ENCODE results near the gene CTSW.

Gene CTSW

DNA sequence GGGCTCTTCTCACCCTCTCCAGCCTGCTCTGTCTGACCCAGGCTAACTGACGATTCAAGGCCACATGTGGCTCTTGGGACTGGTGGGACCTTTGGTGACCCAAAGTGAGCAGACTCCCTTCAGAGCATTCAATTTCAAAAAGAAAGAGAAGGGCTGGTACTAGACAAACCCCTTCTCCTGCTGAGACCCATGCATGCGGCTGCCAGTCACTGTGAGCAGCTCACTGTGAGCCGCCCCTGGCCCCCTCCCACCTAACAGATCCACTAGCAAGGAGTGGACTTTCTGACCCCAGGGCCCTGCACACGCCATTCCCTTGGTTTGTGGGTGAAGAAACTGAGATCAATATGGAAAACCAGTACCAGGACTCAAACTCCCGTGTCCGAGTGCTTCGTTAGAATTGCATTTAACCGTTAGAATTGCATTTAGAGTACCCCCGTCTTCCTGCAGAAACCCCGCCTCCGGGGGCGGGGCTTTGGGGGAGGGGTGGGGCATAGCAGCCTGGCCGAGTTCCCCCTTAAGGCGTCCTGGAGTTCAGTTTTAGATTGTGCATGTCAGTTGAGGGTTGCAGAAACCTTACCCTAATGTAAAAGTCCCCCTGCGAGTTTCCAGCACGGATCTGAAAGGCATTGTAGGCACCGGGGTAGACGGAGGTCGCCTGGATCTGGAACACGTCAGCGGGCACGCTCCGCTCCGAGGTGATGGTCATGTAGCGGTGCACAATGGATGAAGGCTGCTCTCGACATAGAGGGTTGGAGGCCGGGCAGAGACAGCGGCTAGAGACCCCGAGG, 12.2 kb upstream of the CTSW start:
- peak; percentile 55 for DNase-seq (ENCODE audit: low spot score)

DNA sequence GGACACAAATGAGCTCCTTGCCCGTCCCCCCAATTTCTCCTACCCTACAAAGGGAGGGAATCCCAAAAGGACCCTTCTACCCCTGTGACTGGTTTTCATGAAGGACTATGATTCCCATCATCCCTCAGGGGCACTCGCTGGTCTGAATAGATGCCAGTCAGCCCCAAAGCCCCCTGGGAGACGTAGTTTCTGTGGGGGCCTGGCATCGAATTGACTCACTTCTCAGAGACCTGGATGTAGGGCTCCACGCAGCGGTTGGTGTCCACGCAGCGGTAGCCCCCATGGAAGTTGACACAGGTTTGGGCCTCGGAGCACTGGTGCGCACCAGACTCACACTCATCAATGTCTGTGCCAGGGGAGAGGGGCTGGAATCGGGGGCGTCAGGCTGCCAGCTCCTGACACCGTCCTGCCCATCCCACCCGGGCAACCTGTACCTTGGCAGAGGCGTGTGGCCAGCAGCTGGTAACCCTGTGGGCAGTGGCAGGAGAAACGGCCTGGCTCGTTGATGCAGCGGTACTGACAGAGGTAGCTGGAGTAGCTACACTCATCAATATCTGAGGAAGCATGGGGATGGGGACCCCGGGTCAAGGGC, 11.5 kb upstream of the CTSW start:
- peak; percentile 80 for DNase-seq (ENCODE audit: low spot score)

DNA sequence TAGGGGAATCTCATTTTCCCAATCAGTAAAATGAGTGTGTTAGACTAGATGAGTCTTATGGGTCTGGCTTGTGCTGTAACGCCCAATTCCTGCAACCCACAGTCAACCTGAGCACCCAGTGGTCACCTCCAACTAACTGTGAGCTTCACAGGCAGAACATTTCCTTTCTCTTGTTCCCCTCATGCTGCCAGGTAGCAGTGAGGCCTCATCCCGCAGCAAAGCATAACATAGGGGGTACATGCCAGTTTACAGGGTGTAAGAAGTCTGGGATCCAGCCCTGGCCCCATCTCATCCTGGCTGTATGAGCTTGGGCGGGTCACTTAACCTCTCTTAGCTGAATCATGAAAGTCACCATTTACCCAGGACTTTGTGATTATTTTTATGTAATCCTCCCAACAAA, 10.7 kb upstream of the CTSW start:
- DNase-seq (ENCODE audit: low spot score), result no peak

DNA sequence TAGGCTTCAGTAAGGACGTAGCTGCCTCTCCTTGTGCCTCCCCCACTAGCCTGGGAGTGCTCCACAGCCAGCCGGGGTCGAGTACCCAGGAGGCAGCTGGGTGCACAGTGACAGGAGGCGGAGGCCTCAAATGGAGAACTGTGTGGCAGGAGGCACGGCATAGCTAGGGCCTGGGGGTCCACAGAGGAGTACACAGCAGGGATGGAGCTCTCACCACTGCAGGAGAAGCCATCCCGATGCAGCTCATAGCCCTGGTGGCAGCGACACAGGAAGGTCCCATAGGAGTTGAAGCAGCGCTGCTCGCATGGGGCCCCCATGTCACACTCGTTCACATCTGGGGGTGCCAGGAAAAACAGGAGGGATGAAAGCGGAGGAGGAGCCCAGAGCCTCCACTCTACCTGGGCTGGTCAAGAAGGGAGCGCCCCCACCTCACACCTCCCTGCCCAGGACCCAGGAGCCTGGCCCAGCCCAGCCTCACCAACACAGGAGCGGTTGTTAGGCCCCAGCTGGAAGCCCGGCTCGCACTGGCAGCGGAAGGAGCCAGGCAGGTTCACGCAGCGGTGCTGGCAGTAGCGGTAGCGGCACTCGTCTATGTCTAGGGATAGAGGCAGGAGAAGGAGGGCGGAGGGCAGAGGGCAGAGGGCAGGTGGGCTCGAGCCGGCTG, 9.9 kb upstream of the CTSW start:
- no peak for DNase-seq (ENCODE audit: low spot score)

DNA sequence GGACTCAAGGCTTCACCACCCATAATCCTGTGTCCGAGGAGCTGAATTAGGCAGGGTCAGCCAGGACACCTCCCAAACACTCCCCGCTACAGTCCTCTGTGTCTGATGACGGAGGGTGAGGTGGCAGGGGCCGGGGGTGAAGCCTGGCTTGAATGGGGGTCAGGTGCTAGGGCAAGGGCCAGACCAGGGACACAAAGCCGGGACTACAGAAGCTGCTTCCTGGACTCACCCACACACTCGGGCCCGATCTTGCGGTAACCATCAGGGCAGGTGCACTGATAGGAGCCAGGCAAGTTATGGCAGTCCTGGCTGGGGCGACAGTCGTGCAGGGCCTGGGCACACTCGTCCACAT, 9.4 kb upstream of the CTSW start:
- no peak for DNase-seq (ENCODE audit: low spot score)

DNA sequence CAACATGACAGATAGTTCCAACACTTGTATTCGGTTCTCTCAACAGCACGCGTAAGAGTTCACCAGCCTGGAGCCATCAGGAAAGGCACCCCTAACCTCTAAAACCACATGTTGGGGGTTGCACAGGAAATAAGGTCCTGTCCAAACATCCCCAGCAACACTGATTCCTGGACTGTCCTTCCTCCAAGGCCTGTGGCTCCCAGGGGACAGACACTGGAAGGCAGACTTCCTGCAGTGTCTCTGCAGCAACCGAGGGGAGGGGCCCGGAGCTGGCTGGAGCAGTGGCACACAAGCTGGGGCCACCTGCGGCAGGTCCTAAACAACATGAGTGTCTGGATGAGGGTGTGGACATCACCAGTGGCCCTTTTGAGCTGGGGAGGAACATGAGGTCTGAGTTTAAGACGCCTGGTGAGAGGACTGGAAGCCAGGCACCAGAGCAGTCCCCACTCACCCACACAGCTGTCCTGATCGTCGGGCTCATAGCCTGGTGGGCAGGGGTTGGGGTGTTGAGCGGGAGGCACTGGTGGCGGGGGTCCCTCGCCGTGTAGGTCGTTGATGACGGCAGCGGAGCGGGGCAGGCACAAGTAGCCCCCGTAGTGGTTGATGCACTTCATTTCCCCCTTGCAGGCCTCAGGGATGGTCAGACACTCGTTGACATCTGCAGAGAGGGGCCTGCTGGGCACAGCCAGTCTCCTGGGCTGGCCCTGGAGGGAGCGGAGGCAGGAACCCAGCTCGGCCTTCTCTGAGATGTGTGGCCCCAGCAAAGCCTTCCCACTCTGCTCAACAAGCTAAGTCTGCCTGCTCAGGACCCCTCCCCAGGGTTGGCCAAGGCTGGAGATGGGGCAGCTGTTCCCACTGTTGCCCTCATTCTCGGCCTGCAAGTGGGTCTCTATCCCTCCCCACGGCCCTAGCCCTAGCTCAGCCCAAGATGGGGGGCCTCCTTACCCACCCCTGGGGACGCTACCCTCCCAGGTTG, 8.6 kb upstream of the CTSW start:
- no peak for DNase-seq (ENCODE audit: low spot score)

DNA sequence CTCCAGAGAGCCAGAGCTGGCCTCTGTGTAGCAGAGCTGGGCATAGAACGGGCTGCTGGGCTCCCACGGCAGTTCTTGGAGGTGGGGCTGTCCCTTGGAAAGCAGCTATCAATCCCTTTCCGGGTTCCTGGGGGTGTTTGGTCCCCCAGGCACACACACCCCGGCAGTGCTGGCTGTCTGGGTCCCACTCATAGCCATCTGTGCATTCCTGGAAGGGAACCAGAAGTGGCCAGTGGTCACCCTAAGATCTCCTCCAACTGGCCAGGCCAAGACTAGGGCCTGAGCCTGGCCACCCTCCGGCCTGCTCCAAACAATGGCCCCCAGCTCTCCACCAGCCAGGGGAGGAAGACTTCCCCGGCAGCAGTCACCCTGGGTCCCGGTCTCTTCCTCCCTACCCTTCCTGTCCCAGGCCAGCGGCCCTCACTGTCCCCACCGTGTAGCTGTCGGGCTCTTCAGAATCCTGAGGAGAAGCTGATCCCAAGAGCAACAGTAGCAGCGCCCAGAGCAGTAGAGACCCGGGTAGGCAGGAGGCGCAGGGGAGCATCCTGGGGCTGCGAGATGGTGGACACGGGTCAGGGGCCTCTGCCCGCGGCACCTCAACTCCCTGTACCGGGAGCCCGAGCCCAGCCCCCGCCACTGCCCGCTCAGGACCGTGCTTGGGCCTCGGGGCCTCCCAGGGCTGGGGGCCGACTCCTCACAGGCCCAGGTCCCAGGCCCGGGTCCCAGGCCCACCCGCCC, 7.7 kb upstream of the CTSW start:
- no peak for DNase-seq (ENCODE audit: low spot score)

DNA sequence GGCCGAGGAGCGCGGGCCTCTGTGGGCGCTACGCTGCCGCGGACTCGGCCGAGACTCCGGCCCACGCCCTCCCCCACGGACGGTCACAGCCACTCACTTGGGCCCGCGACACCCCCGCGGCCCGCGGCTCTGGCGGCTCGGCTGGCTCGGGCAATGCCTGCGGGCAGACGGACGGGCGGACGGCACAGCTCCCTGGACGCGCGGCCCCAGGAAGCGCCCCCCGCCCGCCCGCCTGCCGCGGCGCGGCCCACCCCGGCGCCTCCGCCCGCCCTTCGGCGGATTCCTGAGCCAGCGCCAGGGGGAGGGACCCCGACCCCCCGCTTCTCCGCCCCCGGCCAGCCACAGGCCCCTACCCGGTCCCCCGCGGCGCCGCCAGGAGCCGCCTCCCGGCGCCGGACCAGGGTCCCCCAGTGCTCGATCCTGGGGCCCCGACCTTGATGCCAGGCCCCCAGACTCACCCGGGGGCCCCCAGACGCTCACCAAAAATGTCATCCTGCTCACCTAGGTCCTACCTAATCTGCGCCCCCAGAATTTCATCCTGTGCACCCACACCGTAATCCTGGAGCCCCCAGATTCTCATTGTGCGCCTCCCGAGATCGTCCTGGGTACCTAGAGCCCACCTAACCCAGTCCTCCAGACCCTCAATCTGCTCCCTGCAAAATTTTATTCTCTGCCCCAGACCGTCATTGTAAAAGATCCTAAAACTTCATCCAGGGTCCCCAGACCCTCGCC, 6.9 kb upstream of the CTSW start, which contains the start of gene EFEMP2:
EFEMP2 (minus strand) TSS at position 215 of the 732 bp plus-strand sequence. CDS start 446 bp downstream, outside the sequence.
- DNase-seq (ENCODE audit: low spot score), result no peak

DNA sequence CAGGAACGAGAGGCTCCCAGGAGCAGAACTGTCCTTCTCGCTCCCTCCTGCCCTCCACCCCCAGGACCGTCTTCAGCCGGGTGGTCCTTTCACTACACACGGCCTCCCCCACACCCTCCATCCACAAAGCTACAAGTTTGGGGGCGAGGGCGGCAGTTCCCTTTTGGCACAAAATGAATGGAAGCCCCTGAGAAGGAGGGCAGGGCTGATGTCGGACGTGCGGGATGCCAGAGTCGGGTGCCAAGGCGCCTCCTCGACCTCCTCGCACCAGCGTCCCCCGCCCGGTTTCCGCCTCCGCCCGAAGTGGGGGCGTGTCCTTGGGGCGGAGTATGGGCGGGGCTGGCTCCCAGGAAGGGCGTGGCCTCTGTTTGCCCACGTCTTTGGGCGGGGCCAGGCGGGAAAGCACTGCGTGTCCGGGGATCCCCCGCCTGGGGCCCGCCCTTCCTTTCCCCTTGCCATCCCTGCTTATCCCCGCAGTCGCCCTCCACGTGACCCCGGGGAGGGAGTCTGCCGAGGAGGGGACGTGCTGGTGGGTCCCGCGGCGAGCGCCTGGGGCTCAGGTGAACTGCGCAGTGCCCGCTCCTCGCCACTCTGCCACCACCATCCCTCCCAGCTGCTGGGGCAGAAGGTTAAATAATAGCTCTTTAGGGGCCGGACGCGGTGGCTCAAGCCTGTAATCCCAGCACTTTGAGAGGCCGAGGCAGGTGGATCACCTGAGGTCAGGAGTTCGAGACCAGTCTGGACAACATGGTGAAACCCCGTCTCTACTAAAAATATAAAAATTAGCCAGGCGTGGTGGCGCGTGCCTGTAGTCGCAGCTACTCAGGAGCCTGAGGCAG, 6.1 kb upstream of the CTSW start:
- peak; percentile 93 for DNase-seq (ENCODE audit: low spot score)

DNA sequence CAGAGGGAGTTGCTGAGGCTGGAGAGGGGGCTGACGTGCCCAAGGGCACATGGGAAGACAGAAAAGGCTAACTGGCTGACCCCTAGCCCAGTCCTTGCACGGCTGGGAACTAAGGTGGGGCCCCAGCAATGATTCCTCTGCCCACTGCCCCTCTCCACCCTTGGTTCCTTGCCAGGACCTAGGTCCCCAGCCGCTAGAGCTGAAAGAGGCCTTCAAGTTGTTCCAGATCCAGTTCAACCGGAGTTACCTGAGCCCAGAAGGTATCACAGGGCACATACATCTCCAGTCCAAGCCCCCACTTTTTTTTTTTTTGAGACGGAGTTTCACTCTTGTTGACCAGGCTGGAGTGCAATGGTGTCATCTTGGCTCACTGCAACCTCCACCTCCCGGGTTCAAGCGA, 390 bp downstream of the CTSW start:
- no peak for DNase-seq (ENCODE audit: low spot score)

DNA sequence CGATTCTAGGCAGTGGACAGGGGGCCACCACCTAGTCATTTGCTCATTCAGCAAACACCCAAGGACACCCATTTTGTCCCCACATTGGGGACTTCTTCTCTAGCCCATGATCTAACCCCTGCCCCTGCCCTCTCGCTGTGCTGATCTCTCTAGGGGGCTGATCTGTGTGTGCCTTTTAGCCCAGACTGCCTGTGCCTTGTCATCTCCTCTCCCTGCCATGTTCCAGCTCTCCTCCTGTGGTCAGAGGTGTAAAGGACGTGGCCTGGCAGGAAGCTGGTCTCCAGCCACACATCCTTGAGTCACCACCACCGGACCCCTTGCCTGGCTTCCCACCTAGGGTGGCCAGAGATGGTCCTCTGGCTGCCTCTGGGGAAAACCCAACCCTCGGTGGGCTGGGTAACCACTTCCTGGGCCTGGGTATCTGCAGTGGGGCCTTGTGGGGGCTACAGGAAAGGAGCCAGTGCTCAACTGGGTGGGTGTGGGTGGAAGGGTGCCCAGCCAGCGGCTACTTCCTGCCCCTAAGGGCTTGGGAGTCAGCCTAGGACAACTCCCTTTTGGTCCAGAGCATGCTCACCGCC, 1.3 kb downstream of the CTSW start:
- DNase-seq (ENCODE audit: low spot score), result no peak

DNA sequence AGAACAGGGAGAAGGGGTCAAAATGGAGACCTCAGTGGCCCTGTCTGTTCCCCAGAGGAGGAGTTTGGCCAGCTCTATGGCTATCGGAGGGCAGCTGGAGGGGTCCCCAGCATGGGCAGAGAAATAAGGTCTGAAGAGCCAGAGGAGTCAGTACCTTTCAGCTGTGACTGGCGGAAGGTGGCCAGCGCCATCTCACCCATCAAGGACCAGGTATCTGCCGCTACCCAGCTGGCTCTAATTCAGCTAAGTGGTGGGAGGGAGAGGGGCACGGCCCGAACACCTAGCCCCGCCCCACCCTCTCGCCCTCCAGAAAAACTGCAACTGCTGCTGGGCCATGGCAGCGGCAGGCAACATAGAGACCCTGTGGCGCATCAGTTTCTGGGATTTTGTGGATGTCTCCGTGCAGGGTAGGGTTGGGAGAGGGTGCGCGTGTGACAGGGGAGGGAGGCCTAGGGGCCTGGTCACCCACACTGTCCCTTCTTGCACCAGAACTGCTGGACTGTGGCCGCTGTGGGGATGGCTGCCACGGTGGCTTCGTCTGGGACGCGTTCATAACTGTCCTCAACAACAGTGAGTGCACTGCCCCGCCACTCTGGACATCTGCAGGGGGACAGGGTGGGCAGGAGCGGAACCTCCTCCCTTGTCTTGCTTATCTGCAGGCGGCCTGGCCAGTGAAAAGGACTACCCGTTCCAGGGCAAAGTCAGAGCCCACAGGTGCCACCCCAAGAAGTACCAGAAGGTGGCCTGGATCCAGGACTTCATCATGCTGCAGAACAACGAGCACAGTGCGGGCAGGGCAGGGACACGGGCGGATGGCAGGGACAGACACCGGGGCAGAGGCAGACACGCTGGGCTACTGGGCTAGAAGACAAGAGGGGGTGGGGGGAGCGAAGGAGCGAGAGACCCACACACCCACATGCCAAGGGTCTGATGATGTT, 2.8 kb downstream of the CTSW start:
- no peak for DNase-seq (ENCODE audit: low spot score)

DNA sequence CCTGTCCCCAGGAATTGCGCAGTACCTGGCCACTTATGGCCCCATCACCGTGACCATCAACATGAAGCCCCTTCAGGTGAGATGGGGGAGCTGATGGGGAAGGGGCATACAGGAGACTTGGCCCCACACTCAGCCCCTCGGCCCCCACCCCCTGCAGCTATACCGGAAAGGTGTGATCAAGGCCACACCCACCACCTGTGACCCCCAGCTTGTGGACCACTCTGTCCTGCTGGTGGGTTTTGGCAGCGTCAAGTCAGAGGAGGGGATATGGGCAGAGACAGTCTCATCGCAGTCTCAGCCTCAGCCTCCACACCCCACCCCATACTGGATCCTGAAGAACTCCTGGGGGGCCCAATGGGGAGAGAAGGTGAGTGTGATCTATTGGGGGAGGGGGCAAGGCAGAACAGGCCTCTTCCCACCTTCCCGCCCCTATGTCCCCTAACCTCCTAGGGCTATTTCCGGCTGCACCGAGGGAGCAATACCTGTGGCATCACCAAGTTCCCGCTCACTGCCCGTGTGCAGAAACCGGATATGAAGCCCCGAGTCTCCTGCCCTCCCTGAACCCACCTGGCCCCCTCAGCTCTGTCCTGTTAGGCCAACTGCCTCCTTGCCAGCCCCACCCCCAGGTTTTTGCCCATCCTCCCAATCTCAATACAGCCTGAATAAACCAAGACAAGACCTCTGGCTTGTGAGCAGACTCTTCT, 3.6 kb downstream of the CTSW start:
- DNase-seq (ENCODE audit: low spot score), result no peak

DNA sequence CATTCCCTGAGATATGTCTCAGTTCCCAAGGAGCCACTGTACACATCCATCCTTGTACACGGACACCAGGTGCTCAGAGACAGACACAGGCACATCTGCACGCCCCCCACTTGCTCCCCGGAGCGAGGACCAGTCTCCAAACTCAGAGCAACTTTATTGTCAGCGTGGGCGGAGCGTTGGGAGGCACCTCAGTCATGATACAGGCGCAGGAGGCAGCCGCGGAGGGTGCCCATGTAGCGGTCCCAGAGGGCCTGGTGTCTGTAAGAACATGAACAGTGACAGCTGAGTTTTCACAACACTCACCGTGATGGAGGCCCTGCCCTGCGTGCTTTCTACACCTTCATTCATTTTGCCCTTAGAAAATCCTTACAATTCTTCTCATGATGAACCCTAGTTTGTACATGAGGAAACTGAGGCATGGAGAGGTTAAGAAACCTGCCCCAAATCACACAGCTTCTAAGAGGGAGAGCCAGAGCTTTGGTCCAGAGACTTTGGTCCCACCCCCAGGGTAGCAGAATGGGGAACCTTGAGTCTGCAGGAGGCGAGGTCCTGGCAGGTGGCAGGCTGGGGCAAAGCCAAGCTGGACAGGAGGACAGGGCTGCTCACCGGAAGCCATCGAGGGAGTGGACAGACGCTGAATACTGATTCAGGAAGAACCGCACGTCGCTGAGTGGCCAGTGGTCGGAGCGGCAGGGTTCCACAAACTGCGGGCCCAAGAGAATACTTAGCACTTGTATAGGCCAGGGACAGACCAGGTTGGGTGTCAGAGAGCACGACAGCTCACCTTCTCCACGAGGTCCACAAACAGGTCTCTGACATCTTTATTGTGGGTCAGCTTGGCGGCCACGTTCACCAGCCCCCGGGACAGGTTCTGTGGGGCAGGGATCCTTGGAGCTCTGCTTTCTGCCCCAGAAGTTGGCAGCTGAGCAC, 4.4 kb downstream of the CTSW start:
- no peak for DNase-seq (ENCODE audit: low spot score)

DNA sequence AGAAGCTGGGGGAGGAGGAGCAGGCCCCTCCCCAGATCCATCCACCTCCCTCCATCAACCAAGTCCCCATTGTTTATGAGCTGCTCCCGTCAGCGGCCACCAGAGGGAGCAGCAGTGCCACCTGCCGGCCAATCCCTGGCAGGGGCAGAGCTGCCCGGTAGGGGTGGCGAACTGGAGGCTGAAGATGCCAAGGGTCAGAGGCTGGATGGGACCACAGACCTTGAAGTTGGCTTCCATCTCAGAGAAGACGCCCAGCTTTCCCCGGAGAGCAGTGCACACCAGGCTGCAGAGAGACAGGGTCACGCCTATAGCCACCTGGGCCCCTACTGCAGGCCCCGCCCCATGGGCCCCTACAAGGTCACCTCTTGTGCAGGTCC, 5.1 kb downstream of the CTSW start:
- DNase-seq (ENCODE audit: low spot score), result peak; percentile 76

DNA sequence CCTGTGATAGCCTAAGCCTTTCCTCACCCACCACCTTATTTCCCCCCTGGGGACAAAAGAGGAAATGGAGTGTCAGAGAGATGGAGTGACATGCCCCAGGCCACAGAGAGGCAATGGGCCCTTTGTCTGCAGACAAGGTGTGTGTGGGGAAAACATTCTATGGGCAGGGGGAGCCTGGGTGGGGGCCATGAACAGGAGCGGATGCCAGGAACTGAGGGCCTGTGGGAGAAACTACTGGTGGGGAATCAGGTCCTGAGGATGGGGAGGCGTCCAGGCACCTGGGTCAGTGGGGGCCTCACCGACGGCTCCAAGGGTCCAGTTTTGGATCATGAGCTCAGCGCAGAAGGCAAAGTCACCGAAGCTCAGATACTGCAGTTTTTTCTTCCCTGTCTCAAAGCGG, 5.6 kb downstream of the CTSW start:
- no peak for DNase-seq (ENCODE audit: low spot score)
